Measurements from ENCODE around the gene SIDT2. TPM values are rescaled to one million over a fixed set of nuclear protein-coding genes. Genes with fewer than 3 reads are reported as not detected.
A peak's percentile ranks its signal among the peaks of the same experiment; 100 is the strongest.
"Not testable (repeated sequence)": the region's sequence is repeated elsewhere in the genome, so short reads cannot be mapped to it uniquely, and the experiment has no call there.

SIDT2 gene
- total RNA-seq, 1 donor from 2014 or later, result 190 TPM

- no peak for TF ChIP-seq CTCF (IDR thresholded peaks at IDR 0.05)
- intact Hi-C loops (cut with DNase I), result no loop called here
- DNase-seq, result no peak
- peaks cover 32% of the 10 kb centered on the region for H3K4me1 ChIP-seq
- peaks cover 26% of the 10 kb centered on the region for H3K36me3 ChIP-seq
- peak overlapping the region; percentile 97 for H3K27ac ChIP-seq
- no peak for ATAC-seq
- no peaks in the 10 kb centered on the region for H3K9me3 ChIP-seq
- H3K4me3 ChIP-seq, result peak overlapping the region; percentile 98
- no peaks in the 10 kb centered on the region for H3K27me3 ChIP-seq (ENCODE audit: low read depth)
Measured at GRCh38 chr11:117180020-117180419, 1.5 kb downstream of the SIDT2 start.

- peak; percentile 29 to 65 for ATAC-seq
- intact Hi-C loops (cut with DNase I), result no loop called here
- H3K4me3 ChIP-seq, result peak overlapping the region; percentile 98
Measured at GRCh38 chr11:117180661-117181585, 2.4 kb downstream of the SIDT2 start.

GRCh38 chr11:117181586-117182550 is 3.3 kb downstream of the SIDT2 start:
- intact Hi-C loops (cut with DNase I), result no loop called here
- ATAC-seq (no peak), DNase-seq (no peak)
- H3K4me1 ChIP-seq, result peaks cover 43% of the 10 kb centered on the region
- no peaks in the 10 kb centered on the region for H3K27me3 ChIP-seq (ENCODE audit: low read depth)
- no peak overlapping the region for H3K27ac ChIP-seq
- H3K9me3 ChIP-seq, result no peaks in the 10 kb centered on the region
- peaks cover 32% of the 10 kb centered on the region for H3K36me3 ChIP-seq
- no peak overlapping the region for H3K4me3 ChIP-seq
- TF ChIP-seq CTCF (IDR thresholded peaks at IDR 0.05), result no peak

More at GRCh38 chr11:117180661-117181585, 2.4 kb downstream of the SIDT2 start:
- H3K27me3 ChIP-seq (ENCODE audit: low read depth), result no peaks in the 10 kb centered on the region
- H3K9me3 ChIP-seq, result no peaks in the 10 kb centered on the region
- H3K36me3 ChIP-seq, result peaks cover 31% of the 10 kb centered on the region
- peak overlapping the region; percentile 25 for H3K27ac ChIP-seq
- H3K4me1 ChIP-seq, result peaks cover 39% of the 10 kb centered on the region
- DNase-seq, result peak; percentile 87
- peak; percentile 57 for TF ChIP-seq CTCF (IDR thresholded peaks at IDR 0.05)

GRCh38 chr11:117182551-117182935 is 4.0 kb downstream of the SIDT2 start:
- peaks cover 38% of the 10 kb centered on the region for H3K36me3 ChIP-seq
- peak; percentile 42 for DNase-seq
- H3K27ac ChIP-seq, result no peak overlapping the region
- no peak overlapping the region for H3K4me3 ChIP-seq
- peaks cover 43% of the 10 kb centered on the region for H3K4me1 ChIP-seq
- no peaks in the 10 kb centered on the region for H3K27me3 ChIP-seq (ENCODE audit: low read depth)
- TF ChIP-seq CTCF (IDR thresholded peaks at IDR 0.05), result no peak
- H3K9me3 ChIP-seq, result no peaks in the 10 kb centered on the region
- intact Hi-C loops (cut with DNase I), result no loop called here
- no peak for ATAC-seq

- ATAC-seq; H3K27me3 ChIP-seq (ENCODE audit: low read depth); intact Hi-C loops (cut with DNase I); H3K27ac ChIP-seq; H3K4me3 ChIP-seq; H3K9me3 ChIP-seq; DNase-seq: not testable (repeated sequence)
- Histone ChIP-seq H3K36me3 (peaks cover 45% of the 10 kb centered on the region), H3K4me1 (peaks cover 37% of the 10 kb centered on the region)
Measured at GRCh38 chr11:117183178-117183577, 4.6 kb downstream of the SIDT2 start.
